K562 (cell line): ENCODE measurements around the gene AMH. TPM values are rescaled to one million over a fixed set of nuclear protein-coding genes. Genes with fewer than 3 reads are reported as not detected.

ENCODE experiments used
- ATAC-seq: fragments of 200-7000 bp; cut with Tn5 transposase; 3 replicates; pipeline ENCODE4 v1.9.1; 2020; ENCODE audit warnings: moderate library complexity
- BruUV-seq: library from RNA; stranded (reverse); fragments of 400-500 nt; replicated peaks from 2 replicates; lab custom pipeline; 2021; lab: Mats Ljungman, UMichigan
- CTCF ChIA-PET: fragments of 300-600 bp; formaldehyde crosslinking; extraction: SDS; loops from one replicate; lab custom pipeline; 2021; ENCODE audit warnings: low intra/inter-chr PET ratio; lab: Yijun Ruan, JAX
- POLR2A ChIA-PET: fragments of 300-600, 350-650 bp; sonication (Branson Sonifier 250); formaldehyde crosslinking; extraction: SDS; loops from one replicate; lab custom pipeline; 2021; ENCODE audit warnings: antibody characterized with exemption, inconsistent platforms; lab: Yijun Ruan, JAX
- DNase-seq, 4 experiments: peaks; one replicate each; pipeline versions ENCODE4 v3.0.0 to v3.0.0-alpha.2; 2011 to 2018; ENCODE audit warnings: low spot score in 3 of 4, mixed read lengths in 3 of 4; ENCODE audit errors: extremely low read depth in 1 of 4
- FAIRE-seq: peaks from 2 replicates; lab custom pipeline; 2011; peaks lifted over from hg19 to GRCh38; lab: Jason Lieb, UNC
- H2AFZ ChIP-seq: 2 replicates; pipeline ENCODE4 v1.6.0; 2011; ENCODE audit warnings: low read depth, low read length, control low read depth, inconsistent platforms
- H3K27ac ChIP-seq: fragments of 200-600 bp; 3 replicates; pipeline ENCODE4 v1.8.0; 2011; ENCODE audit warnings: low read depth, mild to moderate bottlenecking, control low read depth, inconsistent platforms, low read length, moderate library complexity, mixed read lengths; ENCODE audit errors: extremely low read depth
- H3K27me3 ChIP-seq, 2 experiments: fragments of 300-600 bp in 1 of 2; 2 replicates in 1 of 2; 3 replicates in 1 of 2; pipeline versions ENCODE4 v1.6.0 to v1.8.0; 2011; ENCODE audit warnings: inconsistent platforms in 2 of 2, low read length in 2 of 2, mild to moderate bottlenecking in 1 of 2, mixed read lengths in 1 of 2, moderate library complexity in 1 of 2; ENCODE audit not compliant: control insufficient read depth in 2 of 2, insufficient read depth in 2 of 2
- H3K36me3 ChIP-seq: fragments of 300-600 bp; 3 replicates; pipeline ENCODE4 v1.8.0; 2011; ENCODE audit warnings: mild to moderate bottlenecking, low read length, inconsistent platforms; ENCODE audit not compliant: control insufficient read depth, insufficient read depth
- H3K4me1 ChIP-seq, 2 experiments: fragments of 200-600 bp in 1 of 2; replicated peaks in 1 of 2; 2 replicates in 1 of 2; 3 replicates in 1 of 2; pipeline versions ENCODE4 v1.5.1 to v1.8.0; 2011; ENCODE audit warnings: inconsistent platforms in 2 of 2, low read length in 2 of 2, mild to moderate bottlenecking in 1 of 2, mixed read lengths in 1 of 2, moderate library complexity in 1 of 2; ENCODE audit not compliant: control insufficient read depth in 2 of 2, insufficient read depth in 2 of 2
- H3K4me2 ChIP-seq: 2 replicates; pipeline ENCODE4 v1.6.1; 2011; ENCODE audit warnings: low read length, control low read depth, inconsistent platforms, mixed read lengths; ENCODE audit not compliant: insufficient read depth
- H3K4me3 ChIP-seq: fragments of 200-600 bp; sonication (generic), shearing (Covaris generic); 2 replicates; pipeline ENCODE4 v1.5.1; 2016; ENCODE audit warnings: control low read depth, inconsistent platforms
- H3K79me2 ChIP-seq: fragments of 200-600 bp; 3 replicates; pipeline ENCODE4 v1.8.0; 2011; ENCODE audit warnings: low read length, inconsistent platforms; ENCODE audit not compliant: control insufficient read depth, insufficient read depth
- H3K9ac ChIP-seq, 2 experiments: 2 replicates each; pipeline versions ENCODE4 v1.6.0 to v1.6.1; 2011; ENCODE audit warnings: low read depth in 2 of 2, low read length in 2 of 2, control low read depth in 1 of 2, inconsistent platforms in 1 of 2, mild to moderate bottlenecking in 1 of 2, mixed read lengths in 1 of 2; ENCODE audit not compliant: insufficient read depth in 1 of 2
- H3K9me1 ChIP-seq: one replicate; pipeline ENCODE4 v1.6.0; 2011; ENCODE audit warnings: inconsistent platforms, mild to moderate bottlenecking, low read length, moderate library complexity; ENCODE audit not compliant: control insufficient read depth, insufficient read depth
- H3K9me3 ChIP-seq: replicated peaks from 2 replicates; pipeline ENCODE4 v1.5.1; 2011; ENCODE audit warnings: low read depth, low read length, inconsistent platforms; ENCODE audit not compliant: control insufficient read depth, insufficient read depth
- H4K20me1 ChIP-seq: replicated peaks from 2 replicates; pipeline ENCODE4 v1.6.1; 2011; ENCODE audit warnings: low read length, inconsistent platforms, mixed read lengths; ENCODE audit not compliant: control insufficient read depth, insufficient read depth
- C11orf30 ChIP-seq: fragments of 450-650 bp; IDR thresholded peaks from 2 replicates; pipeline ENCODE4 v1.6.1; 2016; ENCODE audit warnings: low read depth, mild to moderate bottlenecking
- ILF3 ChIP-seq: fragments of 450-650 bp; IDR thresholded peaks from 2 replicates; pipeline ENCODE4 v1.6.1; 2018; ENCODE audit warnings: antibody characterized with exemption, mild to moderate bottlenecking, moderate library complexity, borderline replicate concordance
- KDM1A ChIP-seq, 2 experiments: fragments of 450-650 bp; IDR thresholded peaks; 2 replicates each; pipeline ENCODE4 v1.6.1; 2016; ENCODE audit warnings: mild to moderate bottlenecking in 2 of 2
- KLF6 ChIP-seq: fragments of 250-450 bp; sonication (Bioruptor Pico); IDR thresholded peaks from 2 replicates; pipeline ENCODE4 v1.4.0; 2020; ENCODE audit warnings: mild to moderate bottlenecking, moderate library complexity, borderline replicate concordance
- MECOM ChIP-seq: fragments of 250-450 bp; sonication (Bioruptor Pico); IDR thresholded peaks from 2 replicates; pipeline ENCODE4 v1.8.0; 2022; ENCODE audit warnings: inconsistent platforms
- MLLT1 ChIP-seq, 2 experiments: fragments of 450-650 bp; IDR thresholded peaks; 2 replicates each; pipeline ENCODE4 v1.6.1; 2016
- NBN ChIP-seq: fragments of 450-650 bp; IDR thresholded peaks from 2 replicates; pipeline ENCODE4 v1.6.1; 2016; ENCODE audit warnings: low read depth, mild to moderate bottlenecking
- PHF8 ChIP-seq: fragments of 200-600 bp; sonication (generic); IDR thresholded peaks from 2 replicates; pipeline ENCODE4 v1.6.1; 2012; ENCODE audit warnings: mixed run types, mild to moderate bottlenecking, inconsistent platforms, low read length, moderate library complexity, borderline replicate concordance
- SIRT6 ChIP-seq: IDR thresholded peaks from one replicate; pipeline ENCODE4 v1.6.1; 2012; ENCODE audit warnings: low read depth, mild to moderate bottlenecking, control low read depth, inconsistent platforms, low read length, moderate library complexity
- STAT6 ChIP-seq: sonication (generic); formaldehyde crosslinking; IDR thresholded peaks from 2 replicates; pipeline ENCODE4 v1.8.1; 2023; ENCODE audit warnings: mild to moderate bottlenecking, missing genetic modification reagents
- TAL1 ChIP-seq: fragments of 450-650 bp; IDR thresholded peaks from 2 replicates; pipeline ENCODE4 v1.6.1; 2016; ENCODE audit warnings: mild to moderate bottlenecking
- ZNF780A ChIP-seq: fragments of 250-450 bp; sonication (Bioruptor Pico); IDR thresholded peaks from 2 replicates; pipeline ENCODE4 v1.5.0; 2021; ENCODE audit warnings: mild to moderate bottlenecking
- WGBS: fragments of 100-300 bp; shearing (Covaris generic); methylation state at CpG from one replicate; pipeline ENCODE4 v1.1.6; 2016; ENCODE audit warnings: low coverage, mixed read lengths; ENCODE audit not compliant: insufficient coverage; ENCODE audit errors: missing lambda C conversion rate; 5-methylcytosine and 5-hydroxymethylcytosine counted together
- in situ Hi-C: fragments of 300-500 bp; cut with MboI; formaldehyde crosslinking; loops from 4 replicates; pipeline ENCODE4 v1.15.0; 2018; ENCODE audit warnings: inconsistent platforms, mixed read lengths
- intact Hi-C: fragments of 100-400 bp; cut with micrococcal nuclease; formaldehyde crosslinking; loops from 2 replicates; pipeline ENCODE4 v1.14.2; 2022
- polyA plus RNA-seq, 8 experiments: library from polyadenylated mRNA; depleted of rRNA in 4 of 8; stranded (reverse) in 5 of 8; unstranded in 3 of 8; fragments of >200 nt; fragmentation: Nextera tagmentation in 2 of 8; fragmentation: Illumina TruSeq in 1 of 8; extraction: Ambion mirVana in 2 of 8; extraction: Trizol in 1 of 8; gene quantifications; 2 replicates each; pipeline versions ENCODE4 v1.2.1 to v1.2.3, GENCODE V29; 2011 to 2014; ENCODE audit warnings: inconsistent platforms in 1 of 8, missing spikeins in 1 of 8
- total RNA-seq, 7 experiments: library from RNA; depleted of rRNA in 6 of 7; stranded (reverse); fragments of >200 nt in 6 of 7; fragmentation: Illumina TruSeq in 2 of 7; extraction: Trizol in 2 of 7; gene quantifications; 2 replicates each; pipeline versions ENCODE4 v1.2.1 to v1.2.3, GENCODE V29; 2011 to 2021; ENCODE audit warnings: low replicate concordance in 1 of 7
- TF ChIP-seq, protein P1 (sequence below): fragments of 200-800 bp; sonication (Bioruptor generic); IDR thresholded peaks from 2 replicates; pipeline ENCODE4 v1.6.1; 2016; ENCODE audit warnings: missing genetic modification characterization, missing compliant biosample characterization

The AMH gene
- total and polyA plus RNA-seq, 9 of the 15 experiments (the other 6 are each of a cell fraction or from before 2014, with no cell fraction given): 0.29 to 27.4 (median 2.6) TPM; not detected in 2

- BruUV-seq: no TSS peak
- TF ChIP-seq TAL1 (no peak), SIRT6 (no peak), ZNF780A (no peak), NBN (no peak), PHF8 (no peak), MLLT1 (IDR thresholded peaks at IDR 0.05) (no peak), MECOM (CRISPR knock-in tag) (no peak), STAT6 (CRISPR knock-in tag) (no peak), KLF6 (CRISPR knock-in tag) (no peak), C11orf30 (no peak), ILF3 (no peak), KDM1A (IDR thresholded peaks at IDR 0.05) (peak in 1 of 2 experiments; percentile 32; a peak in 1 of 4 replicates)
- TF ChIP-seq, protein P1, sequence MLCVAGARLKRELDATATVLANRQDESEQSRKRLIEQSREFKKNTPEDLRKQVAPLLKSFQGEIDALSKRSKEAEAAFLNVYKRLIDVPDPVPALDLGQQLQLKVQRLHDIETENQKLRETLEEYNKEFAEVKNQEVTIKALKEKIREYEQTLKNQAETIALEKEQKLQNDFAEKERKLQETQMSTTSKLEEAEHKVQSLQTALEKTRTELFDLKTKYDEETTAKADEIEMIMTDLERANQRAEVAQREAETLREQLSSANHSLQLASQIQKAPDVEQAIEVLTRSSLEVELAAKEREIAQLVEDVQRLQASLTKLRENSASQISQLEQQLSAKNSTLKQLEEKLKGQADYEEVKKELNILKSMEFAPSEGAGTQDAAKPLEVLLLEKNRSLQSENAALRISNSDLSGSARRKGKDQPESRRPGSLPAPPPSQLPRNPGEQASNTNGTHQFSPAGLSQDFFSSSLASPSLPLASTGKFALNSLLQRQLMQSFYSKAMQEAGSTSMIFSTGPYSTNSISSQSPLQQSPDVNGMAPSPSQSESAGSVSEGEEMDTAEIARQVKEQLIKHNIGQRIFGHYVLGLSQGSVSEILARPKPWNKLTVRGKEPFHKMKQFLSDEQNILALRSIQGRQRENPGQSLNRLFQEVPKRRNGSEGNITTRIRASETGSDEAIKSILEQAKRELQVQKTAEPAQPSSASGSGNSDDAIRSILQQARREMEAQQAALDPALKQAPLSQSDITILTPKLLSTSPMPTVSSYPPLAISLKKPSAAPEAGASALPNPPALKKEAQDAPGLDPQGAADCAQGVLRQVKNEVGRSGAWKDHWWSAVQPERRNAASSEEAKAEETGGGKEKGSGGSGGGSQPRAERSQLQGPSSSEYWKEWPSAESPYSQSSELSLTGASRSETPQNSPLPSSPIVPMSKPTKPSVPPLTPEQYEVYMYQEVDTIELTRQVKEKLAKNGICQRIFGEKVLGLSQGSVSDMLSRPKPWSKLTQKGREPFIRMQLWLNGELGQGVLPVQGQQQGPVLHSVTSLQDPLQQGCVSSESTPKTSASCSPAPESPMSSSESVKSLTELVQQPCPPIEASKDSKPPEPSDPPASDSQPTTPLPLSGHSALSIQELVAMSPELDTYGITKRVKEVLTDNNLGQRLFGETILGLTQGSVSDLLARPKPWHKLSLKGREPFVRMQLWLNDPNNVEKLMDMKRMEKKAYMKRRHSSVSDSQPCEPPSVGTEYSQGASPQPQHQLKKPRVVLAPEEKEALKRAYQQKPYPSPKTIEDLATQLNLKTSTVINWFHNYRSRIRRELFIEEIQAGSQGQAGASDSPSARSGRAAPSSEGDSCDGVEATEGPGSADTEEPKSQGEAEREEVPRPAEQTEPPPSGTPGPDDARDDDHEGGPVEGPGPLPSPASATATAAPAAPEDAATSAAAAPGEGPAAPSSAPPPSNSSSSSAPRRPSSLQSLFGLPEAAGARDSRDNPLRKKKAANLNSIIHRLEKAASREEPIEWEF: no peak
Measured at GRCh38 chr19:2283835-2284507, 34.8 kb downstream of the AMH start.

More at GRCh38 chr19:2283835-2284507, 34.8 kb downstream of the AMH start:
- ChIA-PET POLR2A (interaction anchor here (0.6 to 0.7 kb wide), 3 partner anchors 15 to 133 kb away, joined by 3 to 4 read pairs (median 3); no protein-coding TSS in a partner anchor), CTCF (no interaction called here)
- H3K27ac ChIP-seq: no peak overlapping the region
- no peaks in the 10 kb centered on the region for H3K36me3 ChIP-seq
- H3K4me3 ChIP-seq: no peak overlapping the region
- peaks cover 4 to 32% of the 10 kb centered on the region in 2 experiments for H3K4me1 ChIP-seq
- no peak for DNase-seq
- H3K79me2 ChIP-seq: no peaks in the 10 kb centered on the region
- no peak for FAIRE-seq
- in situ Hi-C loops (loop anchor here (5.0 kb wide), 1 partner anchor 103 kb away; no protein-coding TSS in a partner anchor), intact Hi-C loops (no loop called here)
- H3K4me2 ChIP-seq: no peak overlapping the region
- no peak overlapping the region for H3K9ac ChIP-seq
- 77% methylated on average over 8 of the region's 8 CpGs for WGBS
- no peaks in the 10 kb centered on the region for H3K9me3 ChIP-seq
- no peaks in the 10 kb centered on the region for H3K27me3 ChIP-seq
- H3K9me1 ChIP-seq: peaks cover 2% of the 10 kb centered on the region
- H4K20me1 ChIP-seq: no peaks in the 10 kb centered on the region
- ATAC-seq: no peak
- H2AFZ ChIP-seq: no peak overlapping the region
